MCF 10A (cell line): ENCODE data around the gene KICS2. TPM values are rescaled to one million over a fixed set of nuclear protein-coding genes. Genes with fewer than 3 reads are reported as not detected.

Experiments
- BruUV-seq: library from RNA; stranded (reverse); fragments of 400-500 nt; replicated peaks from 2 replicates; lab custom pipeline; 2021; lab: Mats Ljungman, UMichigan
- CTCF ChIA-PET: fragments of 300-600 bp; sonication (Branson Sonifier 250); formaldehyde crosslinking; extraction: SDS; loops from one replicate; lab custom pipeline; 2021; ENCODE audit warnings: antibody characterized with exemption, inconsistent platforms; lab: Yijun Ruan, JAX
- POLR2A ChIA-PET: fragments of 300-600, 350-650 bp; sonication (Branson Sonifier 250); formaldehyde crosslinking; extraction: SDS; loops from one replicate; lab custom pipeline; 2020; ENCODE audit warnings: antibody characterized with exemption, inconsistent platforms; lab: Yijun Ruan, JAX
- DNase-seq: peaks from one replicate; pipeline ENCODE4 v3.0.0-alpha.2; 2018; ENCODE audit not compliant: unreplicated experiment
- H3K27ac Mint-ChIP-seq: one replicate; pipeline ENCODE4 v1.8.0; 2022; ENCODE audit warnings: mild to moderate bottlenecking, low read depth, mixed read lengths; ENCODE audit not compliant: unreplicated experiment
- H3K27me3 Mint-ChIP-seq: one replicate; pipeline ENCODE4 v1.8.0; 2022; ENCODE audit warnings: mixed read lengths; ENCODE audit not compliant: insufficient read depth, unreplicated experiment
- H3K36me3 Mint-ChIP-seq: one replicate; pipeline ENCODE4 v1.8.0; 2022; ENCODE audit warnings: mild to moderate bottlenecking, moderate library complexity, mixed read lengths; ENCODE audit not compliant: insufficient read depth, unreplicated experiment
- H3K4me1 Mint-ChIP-seq: one replicate; pipeline ENCODE4 v1.8.0; 2022; ENCODE audit warnings: mixed read lengths; ENCODE audit not compliant: insufficient read depth, unreplicated experiment
- H3K4me3 Mint-ChIP-seq: one replicate; pipeline ENCODE4 v1.8.0; 2022; ENCODE audit warnings: mild to moderate bottlenecking, moderate library complexity, mixed read lengths; ENCODE audit not compliant: unreplicated experiment
- H3K9me3 Mint-ChIP-seq: one replicate; pipeline ENCODE4 v1.8.0; 2022; ENCODE audit warnings: mixed read lengths; ENCODE audit not compliant: unreplicated experiment
- CTCF ChIP-seq: fragments of 200-600 bp; IDR thresholded peaks from one replicate; pipeline ENCODE4 v1.8.0; 2022; ENCODE audit warnings: antibody characterized with exemption, mild to moderate bottlenecking; ENCODE audit not compliant: unreplicated experiment
- intact Hi-C: fragments of 100-400 bp; cut with micrococcal nuclease; formaldehyde crosslinking; loops from 2 replicates; pipeline ENCODE4 v1.14.1; 2022
- total RNA-seq: library from RNA; stranded (reverse); gene quantifications from 2 replicates; pipeline ENCODE4 v1.2.3, GENCODE V29; 2022

The KICS2 gene
- total RNA-seq, 1 experiment from 2014 or later = 11.9 TPM

GRCh38 chr12:64187794-64188193 lies 34.3 kb downstream of the KICS2 start:
- Mint-ChIP-seq H3K36me3 (peaks cover 8% of the 10 kb centered on the region), H3K4me3 (no peak overlapping the region), H3K27ac (peak overlapping the region; percentile 64), H3K9me3 (no peaks in the 10 kb centered on the region), H3K27me3 (no peaks in the 10 kb centered on the region), H3K4me1 (peaks cover 24% of the 10 kb centered on the region)
- no peak for DNase-seq
- BruUV-seq = no TSS peak
- ChIA-PET POLR2A (interaction anchor here (0.7 to 1.9 kb wide), 6 partner anchors 13 to 343 kb away, joined by 3 to 8 read pairs (median 4); partner anchors contain the start of gene KICS2), CTCF (no interaction called here)
- intact Hi-C loops = no loop called here
- TF ChIP-seq CTCF = no peak

GRCh38 chr12:64187370-64187769 lies 34.7 kb downstream of the KICS2 start:
- Mint-ChIP-seq H3K4me1 (peaks cover 28% of the 10 kb centered on the region), H3K4me3 (no peak overlapping the region), H3K9me3 (no peaks in the 10 kb centered on the region), H3K27me3 (no peaks in the 10 kb centered on the region), H3K27ac (peak overlapping the region; percentile 64), H3K36me3 (peaks cover 4% of the 10 kb centered on the region)
- POLR2A ChIA-PET = interaction anchor here (0.7 to 1.9 kb wide), 7 partner anchors 12 to 342 kb away, joined by 3 to 8 read pairs (median 4); partner anchors contain the start of gene KICS2
- CTCF ChIA-PET = interaction anchor here (1.2 kb wide), 1 partner anchor 83 kb away, joined by 3 read pairs; no protein-coding TSS in a partner anchor
- TF ChIP-seq CTCF = no peak
- DNase-seq = peak; percentile 67
- BruUV-seq = no TSS peak
- intact Hi-C loops = no loop called here

- Mint-ChIP-seq H3K4me3 (no peak overlapping the region), H3K9me3 (no peaks in the 10 kb centered on the region), H3K27me3 (no peaks in the 10 kb centered on the region), H3K36me3 (no peaks in the 10 kb centered on the region), H3K27ac (peak overlapping the region; percentile 64), H3K4me1 (peaks cover 32% of the 10 kb centered on the region)
- no TSS peak for BruUV-seq
- intact Hi-C loops = no loop called here
- CTCF ChIA-PET = interaction anchor here (1.2 kb wide), 2 partner anchors 82 to 343 kb away, joined by 3 read pairs; partner anchors contain the start of gene SRGAP1
- POLR2A ChIA-PET = interaction anchor here (1.0 to 1.9 kb wide), 9 partner anchors 12 to 342 kb away, joined by 3 to 8 read pairs (median 4); partner anchors contain the start of gene KICS2
- DNase-seq = peak; percentile 40
- TF ChIP-seq CTCF = no peak
These were observed 35.3 kb downstream of the KICS2 start for GRCh38 chr12:64186789-64187188.

GRCh38 chr12:64184216-64184615 lies 37.9 kb downstream of the KICS2 start:
- Mint-ChIP-seq H3K27ac (peak overlapping the region; percentile 39), H3K27me3 (no peaks in the 10 kb centered on the region), H3K4me1 (peaks cover 47% of the 10 kb centered on the region), H3K4me3 (no peak overlapping the region), H3K36me3 (no peaks in the 10 kb centered on the region), H3K9me3 (no peaks in the 10 kb centered on the region)
- no TSS peak for BruUV-seq
- intact Hi-C loops = loop anchor here (5.0 kb wide), 2 partner anchors 52 to 267 kb away; no protein-coding TSS in a partner anchor
- no peak for TF ChIP-seq CTCF
- DNase-seq = no peak
- CTCF ChIA-PET = interaction anchor here (0.6 to 1.3 kb wide), 3 partner anchors 11 to 358 kb away, joined by 3 to 4 read pairs (median 3); partner anchors contain the start of gene SRGAP1
- POLR2A ChIA-PET = interaction anchor here (0.6 to 1.2 kb wide), 5 partner anchors 14 to 80 kb away, joined by 3 to 5 read pairs (median 3); no protein-coding TSS in a partner anchor
